KOPT-K1 (cell line): ENCODE results near the gene INO80B.
"Not testable (repeated sequence)": the region's sequence is repeated elsewhere in the genome, so short reads cannot be mapped to it uniquely, and the experiment has no call there.

ENCODE experiments used
- H3K27ac ChIP-seq: fragments of 200-600 bp; sonication (generic); 2 replicates; pipeline ENCODE4 v1.5.1; 2016; ENCODE audit warnings: antibody characterized with exemption, mild to moderate bottlenecking, low read depth, low read length; ENCODE audit not compliant: poor library complexity, severe bottlenecking
- H3K36me3 ChIP-seq: fragments of 200-600 bp; sonication (generic); 2 replicates; pipeline ENCODE4 v1.5.1; 2017; ENCODE audit warnings: antibody characterized with exemption, mild to moderate bottlenecking, low read length, moderate library complexity; ENCODE audit not compliant: insufficient read depth
- H3K9me3 ChIP-seq: fragments of 200-600 bp; sonication (generic); 2 replicates; pipeline ENCODE4 v1.5.1; 2017; ENCODE audit warnings: antibody characterized with exemption, low read length, mild to moderate bottlenecking; ENCODE audit not compliant: insufficient read depth, poor library complexity, severe bottlenecking

Gene INO80B

GRCh38 chr2:74454654-74455511 is at the start of gene INO80B:
Gene INO80B, plus strand, starts transcription at chr2:74455087. Its CDS starts 30 bp downstream, at chr2:74455117.
- Histone ChIP-seq H3K27ac (peak within 1 kb of the TSS; percentile 55), H3K36me3 (no peaks in the 10 kb centered on the region), H3K9me3 (no peaks in the 10 kb centered on the region)

GRCh38 chr2:74406035-74406434 is 48.9 kb upstream of the INO80B start:
- Histone ChIP-seq H3K27ac (no peak overlapping the region), H3K36me3 (no peaks in the 10 kb centered on the region), H3K9me3 (no peaks in the 10 kb centered on the region)

- no peak overlapping the region for H3K27ac ChIP-seq
- no peaks in the 10 kb centered on the region for H3K36me3 ChIP-seq
- H3K9me3 ChIP-seq = no peaks in the 10 kb centered on the region
Measured at GRCh38 chr2:74407682-74408081, 47.2 kb upstream of the INO80B start.

- Histone ChIP-seq H3K27ac (no peak overlapping the region), H3K36me3 (no peaks in the 10 kb centered on the region)
Measured at GRCh38 chr2:74413001-74413698, 41.7 kb upstream of the INO80B start.

GRCh38 chr2:74414441-74414840 is 40.4 kb upstream of the INO80B start:
- H3K36me3 ChIP-seq = no peaks in the 10 kb centered on the region
- no peaks in the 10 kb centered on the region for H3K9me3 ChIP-seq
- H3K27ac ChIP-seq = no peak overlapping the region

More at GRCh38 chr2:74413001-74413698, 41.7 kb upstream of the INO80B start:
- no peaks in the 10 kb centered on the region for H3K9me3 ChIP-seq

- H3K9me3 ChIP-seq = no peaks in the 10 kb centered on the region
- no peaks in the 10 kb centered on the region for H3K36me3 ChIP-seq
- no peak overlapping the region for H3K27ac ChIP-seq
Measured at GRCh38 chr2:74414881-74415761, 39.8 kb upstream of the INO80B start.

GRCh38 chr2:74415762-74416395 is 39.0 kb upstream of the INO80B start:
- no peak overlapping the region for H3K27ac ChIP-seq
- H3K9me3 ChIP-seq = no peaks in the 10 kb centered on the region
- no peaks in the 10 kb centered on the region for H3K36me3 ChIP-seq

GRCh38 chr2:74416778-74417177 is 38.1 kb upstream of the INO80B start:
- no peak overlapping the region for H3K27ac ChIP-seq
- no peaks in the 10 kb centered on the region for H3K9me3 ChIP-seq
- no peaks in the 10 kb centered on the region for H3K36me3 ChIP-seq

GRCh38 chr2:74417197-74417596 is 37.7 kb upstream of the INO80B start:
- no peaks in the 10 kb centered on the region for H3K9me3 ChIP-seq
- H3K27ac ChIP-seq = no peak overlapping the region
- H3K36me3 ChIP-seq = no peaks in the 10 kb centered on the region

GRCh38 chr2:74417763-74418162 is 37.1 kb upstream of the INO80B start:
- H3K9me3 ChIP-seq = no peaks in the 10 kb centered on the region
- H3K36me3 ChIP-seq = no peaks in the 10 kb centered on the region
- H3K27ac ChIP-seq = no peak overlapping the region

- Histone ChIP-seq H3K27ac (no peak overlapping the region), H3K9me3 (no peaks in the 10 kb centered on the region), H3K36me3 (no peaks in the 10 kb centered on the region)
Measured at GRCh38 chr2:74418312-74418711, 36.6 kb upstream of the INO80B start.

- Histone ChIP-seq H3K36me3 (0 out of 2 replicates have a peak, but pooled peaks cover 3% of the 10 kb centered on the region), H3K9me3 (no peaks in the 10 kb centered on the region), H3K27ac (no peak overlapping the region)
Measured at GRCh38 chr2:74419345-74419744, 35.5 kb upstream of the INO80B start.

- Histone ChIP-seq H3K9me3 (no peaks in the 10 kb centered on the region), H3K27ac (no peak overlapping the region), H3K36me3 (peaks cover 9% of the 10 kb centered on the region)
Measured at GRCh38 chr2:74420006-74420405, 34.9 kb upstream of the INO80B start.

GRCh38 chr2:74420443-74421103 is 34.3 kb upstream of the INO80B start:
- not testable (repeated sequence) for H3K27ac ChIP-seq, H3K9me3 ChIP-seq
- peaks cover 15% of the 10 kb centered on the region for H3K36me3 ChIP-seq
